Endothelial cell (in vitro differentiated cells): ENCODE data around the gene UTY. TPM values are rescaled to one million over a fixed set of nuclear protein-coding genes. Genes with fewer than 3 reads are reported as not detected.

Experiments used
- DNase-seq: peaks from one replicate; pipeline ENCODE4 v3.0.0; 2021; ENCODE audit warnings: low spot score
- H3K27ac Mint-ChIP-seq: one replicate; pipeline ENCODE4 v1.8.0; 2021; ENCODE audit warnings: mixed read lengths, inconsistent platforms; ENCODE audit not compliant: unreplicated experiment
- H3K27me3 Mint-ChIP-seq: one replicate; pipeline ENCODE4 v1.8.0; 2021; ENCODE audit warnings: mild to moderate bottlenecking, moderate library complexity, mixed read lengths, inconsistent platforms; ENCODE audit not compliant: unreplicated experiment
- H3K36me3 Mint-ChIP-seq: one replicate; pipeline ENCODE4 v1.8.0; 2021; ENCODE audit warnings: mild to moderate bottlenecking, low read depth, mixed read lengths, inconsistent platforms; ENCODE audit not compliant: unreplicated experiment
- H3K4me1 Mint-ChIP-seq: one replicate; pipeline ENCODE4 v1.8.0; 2021; ENCODE audit warnings: mild to moderate bottlenecking, mixed read lengths, inconsistent platforms; ENCODE audit not compliant: unreplicated experiment
- H3K4me3 Mint-ChIP-seq: one replicate; pipeline ENCODE4 v1.8.0; 2021; ENCODE audit warnings: mild to moderate bottlenecking, mixed read lengths, inconsistent platforms; ENCODE audit not compliant: unreplicated experiment
- H3K9me3 Mint-ChIP-seq: one replicate; pipeline ENCODE4 v1.8.0; 2021; ENCODE audit warnings: mixed read lengths, inconsistent platforms; ENCODE audit not compliant: unreplicated experiment
- total RNA-seq: library from RNA; stranded (reverse); fragmentation: NEBNext Ultra II Directional; extraction: Animal tissue kit (Norgen Biotek cat#: 25700); gene quantifications from one replicate; pipeline ENCODE4 v1.2.1, GENCODE V29; 2021; ENCODE audit not compliant: unreplicated experiment
- TF ChIP-seq, protein P1 (sequence below): fragments of 200-600 bp; sonication (generic); IDR thresholded peaks from one replicate; pipeline ENCODE4 v1.5.0; 2021; ENCODE audit warnings: antibody characterized with exemption; ENCODE audit not compliant: unreplicated experiment

UTY gene
- total RNA-seq, 1 donor from 2014 or later = 36.0 TPM

DNA sequence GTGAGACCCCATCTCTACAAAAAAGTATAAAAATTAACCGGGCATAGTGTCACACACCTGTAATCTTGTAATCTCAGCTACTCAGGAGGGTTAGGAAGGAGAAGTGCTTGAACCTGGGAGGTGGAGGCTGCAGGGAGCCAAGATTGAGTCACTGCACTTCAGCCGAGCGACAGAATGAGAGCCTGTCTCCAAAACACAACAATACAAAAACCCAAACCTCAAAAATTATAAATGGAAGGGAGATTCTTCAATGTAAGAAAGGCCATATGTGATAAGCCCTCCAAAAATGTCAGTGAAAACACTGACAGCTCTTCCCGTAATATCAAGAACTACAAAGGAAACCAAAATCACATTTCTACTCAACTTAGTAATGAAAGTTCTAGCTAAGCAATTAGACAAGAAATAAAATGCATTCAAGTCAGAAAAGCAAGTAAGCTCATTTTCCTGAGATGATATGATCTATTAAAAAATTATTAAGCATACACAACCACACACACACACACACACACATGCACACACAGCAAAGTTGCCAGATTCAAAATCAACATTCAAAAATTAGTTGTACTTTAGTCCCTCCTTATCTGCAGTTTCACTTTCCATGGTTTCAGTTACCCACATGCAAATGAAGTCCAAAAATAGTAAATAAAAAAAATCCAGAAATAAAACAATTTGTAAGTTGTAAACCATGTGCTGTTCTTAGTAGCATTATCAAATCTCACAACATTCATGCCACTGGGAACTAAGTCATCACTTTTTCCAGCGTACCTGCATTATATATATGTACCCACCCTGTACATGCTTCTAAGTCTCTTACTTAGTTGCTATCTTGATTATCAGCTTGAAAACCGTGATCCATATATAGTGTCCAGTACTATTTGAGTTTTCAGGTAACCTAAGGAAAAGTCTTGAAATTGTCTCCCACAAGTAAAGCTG lies 108.7 kb downstream of the UTY start:
- H3K27ac Mint-ChIP-seq = no peak overlapping the region
- no peaks in the 10 kb centered on the region for H3K9me3 Mint-ChIP-seq
- no peaks in the 10 kb centered on the region for H3K27me3 Mint-ChIP-seq
- DNase-seq = no peak
- H3K4me3 Mint-ChIP-seq = no peak overlapping the region
- H3K36me3 Mint-ChIP-seq = no peaks in the 10 kb centered on the region
- TF ChIP-seq, protein P1, sequence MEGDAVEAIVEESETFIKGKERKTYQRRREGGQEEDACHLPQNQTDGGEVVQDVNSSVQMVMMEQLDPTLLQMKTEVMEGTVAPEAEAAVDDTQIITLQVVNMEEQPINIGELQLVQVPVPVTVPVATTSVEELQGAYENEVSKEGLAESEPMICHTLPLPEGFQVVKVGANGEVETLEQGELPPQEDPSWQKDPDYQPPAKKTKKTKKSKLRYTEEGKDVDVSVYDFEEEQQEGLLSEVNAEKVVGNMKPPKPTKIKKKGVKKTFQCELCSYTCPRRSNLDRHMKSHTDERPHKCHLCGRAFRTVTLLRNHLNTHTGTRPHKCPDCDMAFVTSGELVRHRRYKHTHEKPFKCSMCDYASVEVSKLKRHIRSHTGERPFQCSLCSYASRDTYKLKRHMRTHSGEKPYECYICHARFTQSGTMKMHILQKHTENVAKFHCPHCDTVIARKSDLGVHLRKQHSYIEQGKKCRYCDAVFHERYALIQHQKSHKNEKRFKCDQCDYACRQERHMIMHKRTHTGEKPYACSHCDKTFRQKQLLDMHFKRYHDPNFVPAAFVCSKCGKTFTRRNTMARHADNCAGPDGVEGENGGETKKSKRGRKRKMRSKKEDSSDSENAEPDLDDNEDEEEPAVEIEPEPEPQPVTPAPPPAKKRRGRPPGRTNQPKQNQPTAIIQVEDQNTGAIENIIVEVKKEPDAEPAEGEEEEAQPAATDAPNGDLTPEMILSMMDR = no peak
- H3K4me1 Mint-ChIP-seq = no peaks in the 10 kb centered on the region

DNA sequence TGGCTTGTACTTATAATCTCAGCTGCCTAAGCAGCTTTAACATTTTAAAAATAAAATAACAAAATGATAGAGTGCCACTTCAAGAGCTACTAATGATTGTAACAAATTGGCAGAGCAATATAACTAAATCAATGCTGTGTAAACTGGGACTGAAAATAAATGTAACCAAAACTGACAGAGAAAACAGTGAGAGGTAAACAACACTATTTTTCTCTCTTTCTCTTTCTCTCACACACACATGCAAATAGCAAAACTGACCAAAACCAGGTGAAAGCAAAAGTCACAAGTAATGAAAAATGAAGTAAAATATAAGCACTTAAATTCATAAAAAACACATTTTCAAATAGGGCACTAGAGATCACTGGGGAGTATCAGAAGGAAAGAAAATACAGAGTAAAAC lies 109.6 kb downstream of the UTY start:
- H3K4me3 Mint-ChIP-seq = no peak overlapping the region
- H3K27me3 Mint-ChIP-seq = no peaks in the 10 kb centered on the region
- TF ChIP-seq, protein P1 = no peak
- no peak overlapping the region for H3K27ac Mint-ChIP-seq
- no peak for DNase-seq
- H3K4me1 Mint-ChIP-seq = no peaks in the 10 kb centered on the region
- no peaks in the 10 kb centered on the region for H3K9me3 Mint-ChIP-seq
- H3K36me3 Mint-ChIP-seq = no peaks in the 10 kb centered on the region

DNA sequence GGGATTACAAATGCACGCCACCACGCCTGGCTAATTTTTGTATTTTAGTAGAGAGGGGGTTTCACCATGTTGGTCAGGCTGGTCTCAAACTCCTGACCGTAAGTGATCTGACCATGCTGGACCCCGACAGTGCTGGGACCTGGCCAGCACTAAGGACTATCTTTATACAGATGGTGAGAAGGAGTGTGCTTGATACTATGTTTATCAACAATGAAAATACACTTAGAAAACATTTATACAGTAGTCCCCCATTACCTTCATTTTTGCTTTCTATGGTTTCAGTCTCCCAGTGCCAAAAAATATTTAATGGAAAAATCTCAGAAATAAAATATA lies 111.4 kb downstream of the UTY start:
- Mint-ChIP-seq H3K36me3 (no peaks in the 10 kb centered on the region), H3K27ac (no peak overlapping the region), H3K9me3 (no peaks in the 10 kb centered on the region), H3K27me3 (no peaks in the 10 kb centered on the region), H3K4me3 (no peak overlapping the region), H3K4me1 (no peaks in the 10 kb centered on the region)
- TF ChIP-seq, protein P1 = no peak
- no peak for DNase-seq

DNA sequence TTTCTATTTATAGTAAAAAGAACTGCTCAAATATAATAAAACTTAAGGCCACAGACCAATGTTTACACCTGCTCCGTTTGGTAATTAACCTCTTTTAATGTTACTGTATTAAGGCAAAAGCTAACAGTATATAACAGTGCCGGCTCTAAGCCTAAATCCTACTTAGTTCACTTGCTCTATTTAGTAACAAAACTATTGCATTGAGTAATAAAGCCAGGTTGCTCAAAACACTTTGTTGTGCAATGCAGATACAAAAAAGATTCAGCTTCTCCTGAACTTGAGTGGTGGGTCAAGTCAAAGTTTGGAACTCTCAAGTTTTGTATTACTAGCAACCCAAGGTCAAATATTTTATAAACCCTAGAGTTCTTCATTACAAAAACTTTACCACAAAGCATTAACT lies 116.2 kb downstream of the UTY start:
- Mint-ChIP-seq H3K27me3 (no peaks in the 10 kb centered on the region), H3K9me3 (no peaks in the 10 kb centered on the region)
- DNase-seq = no peak

DNA sequence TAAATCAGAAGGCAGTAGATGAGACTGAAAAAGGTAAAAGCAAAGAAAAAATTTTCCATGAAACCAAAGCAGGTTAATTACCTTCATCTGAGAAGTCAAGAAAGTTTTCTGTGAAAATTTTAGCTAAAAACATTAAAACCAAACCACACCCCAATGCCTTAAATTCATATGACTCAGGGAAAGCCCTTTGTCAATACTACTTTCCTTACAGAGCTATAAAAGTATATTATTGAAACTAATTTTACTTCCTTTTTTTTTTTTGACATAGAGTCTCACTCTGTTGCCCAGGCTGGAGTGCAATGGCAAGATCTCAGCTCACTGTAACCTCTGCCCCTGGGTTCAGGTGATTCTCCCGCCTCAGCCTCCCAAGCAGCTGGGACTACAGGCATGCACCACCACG lies 117.2 kb downstream of the UTY start:
- no peak overlapping the region for H3K27ac Mint-ChIP-seq
- no peaks in the 10 kb centered on the region for H3K9me3 Mint-ChIP-seq
- no peak overlapping the region for H3K4me3 Mint-ChIP-seq
- H3K4me1 Mint-ChIP-seq = peaks cover 3% of the 10 kb centered on the region
- DNase-seq = no peak
- TF ChIP-seq, protein P1 = no peak
- no peaks in the 10 kb centered on the region for H3K27me3 Mint-ChIP-seq
- H3K36me3 Mint-ChIP-seq = no peaks in the 10 kb centered on the region

More for the DNA sequence above, 116.2 kb downstream of the UTY start:
- Mint-ChIP-seq H3K4me1 (peaks cover 3% of the 10 kb centered on the region), H3K27ac (no peak overlapping the region), H3K36me3 (no peaks in the 10 kb centered on the region), H3K4me3 (no peak overlapping the region)
- TF ChIP-seq, protein P1 = no peak
